Cardiac muscle cell (in vitro differentiated cells and primary cell): Measurements from ENCODE around the gene PCDHGA2. TPM values are rescaled to one million over a fixed set of nuclear protein-coding genes. Genes with fewer than 3 reads are reported as not detected.

Source experiments
- DNase-seq, 2 donors: peaks; one replicate each; pipeline versions ENCODE4 v3.0.0 to v3.0.0-alpha.2; 2010 to 2017; ENCODE audit warnings: low read depth in 1 of 2, low spot score in 1 of 2
- H3K27ac ChIP-seq: fragments of 200-600 bp; sonication (generic); 2 replicates; pipeline ENCODE4 v1.5.1; 2016
- H3K27me3 ChIP-seq: fragments of 200-600 bp; sonication (generic); 2 replicates; pipeline ENCODE4 v1.6.0; 2016; ENCODE audit warnings: control low read depth
- H3K36me3 ChIP-seq: fragments of 200-600 bp; sonication (generic); 2 replicates; pipeline ENCODE4 v1.5.1; 2016; ENCODE audit warnings: control low read depth
- H3K4me1 ChIP-seq: fragments of 200-600 bp; sonication (generic); 2 replicates; pipeline ENCODE4 v1.8.1; 2017; ENCODE audit warnings: low read depth, mild to moderate bottlenecking, mixed run types
- H3K4me3 ChIP-seq: fragments of 200-600 bp; sonication (generic); 2 replicates; pipeline ENCODE4 v1.5.1; 2016; ENCODE audit warnings: mild to moderate bottlenecking
- H3K9me3 ChIP-seq: fragments of 200-600 bp; sonication (generic); 2 replicates; pipeline ENCODE4 v1.5.1; 2017; ENCODE audit warnings: low read depth, mild to moderate bottlenecking, control low read depth
- polyA plus RNA-seq: library from polyadenylated mRNA; unstranded; fragments of >200 nt; fragmentation: Nextera tagmentation; extraction: Ambion mirVana; gene quantifications from 2 replicates; pipeline ENCODE4 v1.2.1, GENCODE V29; 2016
- total RNA-seq: library from RNA; depleted of rRNA; stranded (reverse); fragments of >200 nt; gene quantifications from 2 replicates; pipeline ENCODE4 v1.2.3, GENCODE V29; 2016
- TF ChIP-seq, protein P1 (sequence below): IDR thresholded peaks from 2 replicates; pipeline ENCODE4 v1.5.1; 2012; ENCODE audit warnings: low read depth, mild to moderate bottlenecking, low read length

The PCDHGA2 gene
- total and polyA plus RNA-seq, 2 experiments from 2014 or later, result 0.18 to 0.95 TPM

- no peaks in the 10 kb centered on the region for H3K27me3 ChIP-seq
- peaks cover 7% of the 10 kb centered on the region for H3K9me3 ChIP-seq
- H3K36me3 ChIP-seq, result peaks cover 21% of the 10 kb centered on the region
- no peaks in the 10 kb centered on the region for H3K4me1 ChIP-seq
- TF ChIP-seq, protein P1, sequence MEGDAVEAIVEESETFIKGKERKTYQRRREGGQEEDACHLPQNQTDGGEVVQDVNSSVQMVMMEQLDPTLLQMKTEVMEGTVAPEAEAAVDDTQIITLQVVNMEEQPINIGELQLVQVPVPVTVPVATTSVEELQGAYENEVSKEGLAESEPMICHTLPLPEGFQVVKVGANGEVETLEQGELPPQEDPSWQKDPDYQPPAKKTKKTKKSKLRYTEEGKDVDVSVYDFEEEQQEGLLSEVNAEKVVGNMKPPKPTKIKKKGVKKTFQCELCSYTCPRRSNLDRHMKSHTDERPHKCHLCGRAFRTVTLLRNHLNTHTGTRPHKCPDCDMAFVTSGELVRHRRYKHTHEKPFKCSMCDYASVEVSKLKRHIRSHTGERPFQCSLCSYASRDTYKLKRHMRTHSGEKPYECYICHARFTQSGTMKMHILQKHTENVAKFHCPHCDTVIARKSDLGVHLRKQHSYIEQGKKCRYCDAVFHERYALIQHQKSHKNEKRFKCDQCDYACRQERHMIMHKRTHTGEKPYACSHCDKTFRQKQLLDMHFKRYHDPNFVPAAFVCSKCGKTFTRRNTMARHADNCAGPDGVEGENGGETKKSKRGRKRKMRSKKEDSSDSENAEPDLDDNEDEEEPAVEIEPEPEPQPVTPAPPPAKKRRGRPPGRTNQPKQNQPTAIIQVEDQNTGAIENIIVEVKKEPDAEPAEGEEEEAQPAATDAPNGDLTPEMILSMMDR, result no peak
- peak overlapping the region; percentile 74 for H3K4me3 ChIP-seq
- H3K27ac ChIP-seq, result no peak overlapping the region
- DNase-seq, result no peak
Observed at GRCh38 chr5:141319202-141319601, 19.4 kb upstream of the PCDHGA2 start.

DNA sequence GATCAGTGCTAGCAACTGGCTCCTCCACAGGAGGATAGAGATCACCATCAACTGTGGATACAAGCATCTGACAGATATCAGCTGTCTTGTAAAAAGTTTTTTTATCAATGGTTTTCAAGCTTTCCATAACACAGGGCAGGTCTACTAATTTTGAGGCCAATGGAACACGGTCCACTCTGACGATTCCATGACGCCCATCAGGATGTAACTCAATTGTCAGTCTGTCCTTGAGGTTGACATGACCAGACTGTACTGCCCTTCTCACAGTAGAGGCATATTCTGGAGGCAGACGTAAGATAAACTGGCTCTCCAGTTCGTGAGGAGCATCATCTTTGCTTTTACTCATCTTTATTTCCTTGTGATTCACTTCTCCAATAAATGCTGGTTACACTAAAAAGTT lies 18.9 kb upstream of the PCDHGA2 start:
- H3K9me3 ChIP-seq, result peaks cover 7% of the 10 kb centered on the region
- TF ChIP-seq, protein P1, result no peak
- H3K4me1 ChIP-seq, result no peaks in the 10 kb centered on the region
- DNase-seq, result no peak
- H3K27ac ChIP-seq, result peak overlapping the region; percentile 99
- H3K27me3 ChIP-seq, result no peaks in the 10 kb centered on the region
- H3K4me3 ChIP-seq, result peak overlapping the region; percentile 74
- H3K36me3 ChIP-seq, result peaks cover 21% of the 10 kb centered on the region

- DNase-seq, result peak; percentile 96
- Histone ChIP-seq H3K4me3 (peak within 1 kb of the TSS; percentile 74), H3K4me1 (no peaks in the 10 kb centered on the region), H3K27ac (peak within 1 kb of the TSS; percentile 99), H3K27me3 (no peaks in the 10 kb centered on the region), H3K9me3 (peaks cover 7% of the 10 kb centered on the region), H3K36me3 (peaks cover 21% of the 10 kb centered on the region)
- TF ChIP-seq, protein P1, result peak; percentile 90
Observed at GRCh38 chr5:141320225-141321169, 18.1 kb upstream of the PCDHGA2 start, which contains the start of gene TAF7. Gene TAF7 (minus strand): TSS chr5:141320784. CDS start chr5:141320044, 740 bp downstream.

- Histone ChIP-seq H3K9me3 (peaks cover 3% of the 10 kb centered on the region), H3K36me3 (peaks cover 18% of the 10 kb centered on the region), H3K4me3 (no peak overlapping the region), H3K4me1 (no peaks in the 10 kb centered on the region), H3K27ac (no peak overlapping the region), H3K27me3 (no peaks in the 10 kb centered on the region)
- DNase-seq, result no peak
- TF ChIP-seq, protein P1, result no peak
Observed at GRCh38 chr5:141322261-141322660, 16.3 kb upstream of the PCDHGA2 start.

GRCh38 chr5:141326088-141326854 lies 12.3 kb upstream of the PCDHGA2 start:
- no peaks in the 10 kb centered on the region for H3K9me3 ChIP-seq
- H3K27ac ChIP-seq, result no peak overlapping the region
- H3K27me3 ChIP-seq, result no peaks in the 10 kb centered on the region
- H3K4me3 ChIP-seq, result no peak overlapping the region
- H3K4me1 ChIP-seq, result no peaks in the 10 kb centered on the region
- TF ChIP-seq, protein P1, result peak; percentile 54
- H3K36me3 ChIP-seq, result no peaks in the 10 kb centered on the region
- peak; percentile 59 to 65 for DNase-seq
